H9 (cell line): ENCODE measurements around the gene TSFM. TPM values are rescaled to one million over a fixed set of nuclear protein-coding genes. Genes with fewer than 3 reads are reported as not detected.

ENCODE experiments used
- DNase-seq: peaks from one replicate; pipeline ENCODE4 v3.0.0-alpha.2; 2017
- H2AFZ ChIP-seq: one replicate; pipeline ENCODE4 v1.6.1; 2013; ENCODE audit warnings: mild to moderate bottlenecking, low read length, control low read depth, moderate library complexity
- H2AK5ac ChIP-seq: 2 replicates; pipeline ENCODE4 v1.6.1; 2013; ENCODE audit warnings: low read length, control low read depth, mixed read lengths; ENCODE audit not compliant: insufficient read length
- H2BK120ac ChIP-seq: one replicate; pipeline ENCODE4 v1.6.1; 2013; ENCODE audit warnings: low read depth, mild to moderate bottlenecking, low read length, control low read depth, inconsistent platforms; ENCODE audit not compliant: poor library complexity, severe bottlenecking
- H2BK12ac ChIP-seq: 2 replicates; pipeline ENCODE4 v1.6.1; 2013; ENCODE audit warnings: low read length, control low read depth, mixed read lengths, low read depth; ENCODE audit not compliant: insufficient read length
- H2BK15ac ChIP-seq: 2 replicates; pipeline ENCODE4 v1.6.1; 2013; ENCODE audit warnings: low read depth, low read length, control low read depth
- H2BK20ac ChIP-seq: one replicate; pipeline ENCODE4 v1.6.1; 2013; ENCODE audit warnings: low read depth, mild to moderate bottlenecking, low read length, control low read depth, inconsistent platforms; ENCODE audit not compliant: poor library complexity, severe bottlenecking
- H2BK5ac ChIP-seq: 2 replicates; pipeline ENCODE4 v1.6.1; 2013; ENCODE audit warnings: low read length, control low read depth, mixed read lengths; ENCODE audit not compliant: insufficient read length
- H3K14ac ChIP-seq: 2 replicates; pipeline ENCODE4 v1.6.1; 2013; ENCODE audit warnings: low read length, control low read depth; ENCODE audit not compliant: insufficient read depth
- H3K18ac ChIP-seq: 2 replicates; pipeline ENCODE4 v1.6.1; 2013; ENCODE audit warnings: low read depth, mild to moderate bottlenecking, mixed read lengths, low read length, control low read depth; ENCODE audit not compliant: insufficient read length
- H3K23ac ChIP-seq: 2 replicates; pipeline ENCODE4 v1.6.1; 2013; ENCODE audit warnings: low read length, control low read depth, mixed read lengths, low read depth; ENCODE audit not compliant: insufficient read length
- H3K23me2 ChIP-seq: 2 replicates; pipeline ENCODE4 v1.6.1; 2013; ENCODE audit warnings: low read depth, mild to moderate bottlenecking, mixed read lengths, low read length, control low read depth; ENCODE audit not compliant: insufficient read length, poor library complexity, severe bottlenecking
- H3K27ac ChIP-seq: 2 replicates; pipeline ENCODE4 v1.5.1; 2013; ENCODE audit warnings: low read length, control low read depth, mixed read lengths, low read depth; ENCODE audit not compliant: insufficient read length
- H3K27me3 ChIP-seq: 2 replicates; pipeline ENCODE4 v1.6.1; 2013; ENCODE audit warnings: low read length, control low read depth, inconsistent platforms; ENCODE audit not compliant: insufficient read depth
- H3K4ac ChIP-seq: 2 replicates; pipeline ENCODE4 v1.6.1; 2013; ENCODE audit warnings: low read depth, mild to moderate bottlenecking, control low read depth, inconsistent platforms, low read length, moderate library complexity
- H3K4me1 ChIP-seq: 2 replicates; pipeline ENCODE4 v1.6.1; 2013; ENCODE audit warnings: low read length, control low read depth, inconsistent platforms; ENCODE audit not compliant: insufficient read depth
- H3K4me2 ChIP-seq: 2 replicates; pipeline ENCODE4 v1.6.1; 2013; ENCODE audit warnings: low read length, control low read depth, mixed read lengths; ENCODE audit not compliant: insufficient read length, insufficient read depth
- H3K56ac ChIP-seq: 2 replicates; pipeline ENCODE4 v1.6.1; 2013; ENCODE audit warnings: low read depth, mild to moderate bottlenecking, mixed read lengths, low read length, control low read depth; ENCODE audit not compliant: insufficient read length
- H3K79me1 ChIP-seq: 2 replicates; pipeline ENCODE4 v1.6.1; 2013; ENCODE audit warnings: low read depth, mild to moderate bottlenecking, moderate library complexity, low read length, control low read depth, inconsistent platforms; ENCODE audit not compliant: insufficient read depth, poor library complexity, severe bottlenecking
- H3K79me2 ChIP-seq: 2 replicates; pipeline ENCODE4 v1.6.1; 2013; ENCODE audit warnings: low read length, control low read depth, inconsistent platforms; ENCODE audit not compliant: insufficient read depth
- H3K9ac ChIP-seq: 2 replicates; pipeline ENCODE4 v1.6.1; 2013; ENCODE audit warnings: low read length, control low read depth, mixed read lengths; ENCODE audit not compliant: insufficient read length; ENCODE audit errors: extremely low read depth
- H3K9me3 ChIP-seq: one replicate; pipeline ENCODE4 v1.6.1; 2013; ENCODE audit warnings: low read depth, low read length, inconsistent platforms; ENCODE audit not compliant: control insufficient read depth
- H3T11ph ChIP-seq: one replicate; pipeline ENCODE4 v1.6.1; 2013; ENCODE audit warnings: mild to moderate bottlenecking, low read length, control low read depth, inconsistent platforms
- H4K20me1 ChIP-seq: one replicate; pipeline ENCODE4 v1.6.1; 2013; ENCODE audit not compliant: control insufficient read depth, insufficient read length, insufficient read depth
- H4K5ac ChIP-seq: 2 replicates; pipeline ENCODE4 v1.6.1; 2013; ENCODE audit warnings: low read depth, mild to moderate bottlenecking, mixed read lengths, low read length, control low read depth; ENCODE audit not compliant: insufficient read length
- H4K8ac ChIP-seq: replicated peaks from 2 replicates; pipeline ENCODE4 v1.6.1; 2013; ENCODE audit warnings: low read length, control low read depth, mixed read lengths, low read depth; ENCODE audit not compliant: insufficient read length
- H4K91ac ChIP-seq: 2 replicates; pipeline ENCODE4 v1.6.1; 2013; ENCODE audit warnings: low read depth, mild to moderate bottlenecking, moderate library complexity, mixed read lengths, low read length, control low read depth; ENCODE audit not compliant: insufficient read length
- H3K27ac Mint-ChIP-seq, 3 experiments: 2 replicates in 2 of 3; 3 replicates in 1 of 3; pipeline ENCODE4 v1.8.0; 2020 to 2021; ENCODE audit warnings: mixed read lengths in 3 of 3, mild to moderate bottlenecking in 1 of 3, moderate library complexity in 1 of 3
- H3K27me3 Mint-ChIP-seq: 2 replicates; pipeline ENCODE4 v1.8.0; 2021; ENCODE audit warnings: low read depth, mild to moderate bottlenecking, moderate library complexity, mixed read lengths
- H3K36me3 Mint-ChIP-seq, 3 experiments: 2 replicates in 2 of 3; 3 replicates in 1 of 3; pipeline ENCODE4 v1.8.0; 2020 to 2021; ENCODE audit warnings: low read depth in 3 of 3, mixed read lengths in 3 of 3; ENCODE audit not compliant: insufficient read depth in 1 of 3
- H3K4me1 Mint-ChIP-seq, 2 experiments: 2 replicates each; pipeline ENCODE4 v1.8.0; 2020; ENCODE audit warnings: mixed read lengths in 2 of 2
- H3K4me3 Mint-ChIP-seq, 2 experiments: 2 replicates in 1 of 2; 3 replicates in 1 of 2; pipeline ENCODE4 v1.8.0; 2020 to 2021; ENCODE audit warnings: mild to moderate bottlenecking in 2 of 2, mixed read lengths in 2 of 2, moderate library complexity in 1 of 2
- H3K9me3 Mint-ChIP-seq, 2 experiments: 2 replicates in 1 of 2; 3 replicates in 1 of 2; pipeline ENCODE4 v1.8.0; 2020; ENCODE audit warnings: mild to moderate bottlenecking in 2 of 2, mixed read lengths in 2 of 2, moderate library complexity in 1 of 2
- CTCF ChIP-seq: fragments of 200-600 bp; sonication (generic); conservative IDR thresholded peaks from 3 replicates; pipeline ENCODE4 v1.8.0; 2021; ENCODE audit warnings: antibody characterized with exemption, mild to moderate bottlenecking
- WGBS: extraction: QIAGEN DNeasy Blood & Tissue Kit; methylation state at CpG from one replicate; pipeline ENCODE4 v1.1.7; 2013; ENCODE audit warnings: missing lambda C conversion rate, low lambda C conversion rate, mixed read lengths; ENCODE audit not compliant: insufficient read length; ENCODE audit errors: extremely low coverage; 5-methylcytosine and 5-hydroxymethylcytosine counted together
- total RNA-seq: library from RNA; stranded (reverse); gene quantifications from 2 replicates; pipeline ENCODE4 v1.2.1, GENCODE V29; 2021

The TSFM gene
- total RNA-seq, 1 experiment from 2014 or later: 50.2 TPM

- H2BK12ac ChIP-seq: no peak overlapping the region
- H2AK5ac ChIP-seq: no peak overlapping the region
- Mint-ChIP-seq H3K9me3 (no peaks in the 10 kb centered on the region), H3K36me3 (peaks cover 52 to 74% (median 73%) of the 10 kb centered on the region in 3 experiments), H3K27ac (no peak overlapping the region), H3K4me1 (peaks cover 6 to 10% of the 10 kb centered on the region in 2 experiments), H3K4me3 (no peak overlapping the region), H3K27me3 (no peaks in the 10 kb centered on the region; the same call in 1 of the 2 replicates)
- H4K5ac ChIP-seq: no peak overlapping the region
- no peaks in the 10 kb centered on the region; the same call in 1 of the 2 replicates for H3K79me2 ChIP-seq
- H3K23me2 ChIP-seq: no peaks in the 10 kb centered on the region
- H2BK15ac ChIP-seq: no peak overlapping the region
- H3K4me2 ChIP-seq: no peak overlapping the region
- no peak overlapping the region for H3K23ac ChIP-seq
- no peaks in the 10 kb centered on the region for H3K27me3 ChIP-seq
- H2BK20ac ChIP-seq: no peak overlapping the region
- H3K4me1 ChIP-seq: peaks cover 5% of the 10 kb centered on the region; the same call in 1 of the 2 replicates
- no peak overlapping the region for H3K56ac ChIP-seq
- TF ChIP-seq CTCF: no peak
- H3K27ac ChIP-seq: no peak overlapping the region
- no peak overlapping the region for H4K8ac ChIP-seq
- H2AFZ ChIP-seq: no peak overlapping the region
- no peaks in the 10 kb centered on the region for H3K79me1 ChIP-seq
- H3K9me3 ChIP-seq: no peaks in the 10 kb centered on the region
- H3K18ac ChIP-seq: no peak overlapping the region
- DNase-seq: no peak
- H3K14ac ChIP-seq: no peak overlapping the region
- WGBS: no CpG with 5 or more reads among the region's 1 CpG
- H3T11ph ChIP-seq: no peak overlapping the region
- no peaks in the 10 kb centered on the region for H4K20me1 ChIP-seq
- H3K4ac ChIP-seq: no peak overlapping the region
- H3K9ac ChIP-seq: no peak overlapping the region
- no peak overlapping the region for H2BK5ac ChIP-seq
- no peak overlapping the region for H4K91ac ChIP-seq
- H2BK120ac ChIP-seq: no peak overlapping the region
Observed at GRCh38 chr12:57826966-57827365, 44.4 kb downstream of the TSFM start.
